COLO668 (cell line): ENCODE results near the gene FAM168B.
A peak's percentile ranks its signal among the peaks of the same experiment; 100 is the strongest.
"Not testable (repeated sequence)": the region's sequence is repeated elsewhere in the genome, so short reads cannot be mapped to it uniquely, and the experiment has no call there.

ENCODE experiments used
- DNase-seq: peaks from one replicate; lab custom pipeline; 2025; ENCODE audit not compliant: unreplicated experiment; lab: John Stamatoyannopoulos, UW

The FAM168B gene

DNA sequence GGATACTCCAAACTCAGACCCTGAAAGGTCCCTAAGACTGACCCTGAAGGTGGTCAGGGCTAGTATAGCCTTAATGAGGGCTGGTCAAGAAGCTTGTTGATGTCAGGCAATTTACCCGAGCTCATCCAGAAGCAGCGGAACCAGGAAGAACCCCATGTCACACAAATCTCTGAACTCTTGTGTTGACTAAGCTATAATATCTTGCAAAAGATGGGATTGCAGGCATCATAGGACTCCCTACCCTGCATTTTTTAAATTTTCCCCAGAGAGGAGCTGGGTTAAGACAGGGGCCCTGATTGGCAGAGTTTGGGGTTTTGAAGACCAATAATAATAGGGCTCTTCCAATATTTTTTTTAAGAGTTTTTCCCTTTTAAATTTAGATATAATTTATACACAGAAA, 9.9 kb upstream of the FAM168B start:
- no peak for DNase-seq

GRCh38 chr2:131094463-131095281, 1.4 kb upstream of the FAM168B start:
- peak; percentile 33 for DNase-seq

DNA sequence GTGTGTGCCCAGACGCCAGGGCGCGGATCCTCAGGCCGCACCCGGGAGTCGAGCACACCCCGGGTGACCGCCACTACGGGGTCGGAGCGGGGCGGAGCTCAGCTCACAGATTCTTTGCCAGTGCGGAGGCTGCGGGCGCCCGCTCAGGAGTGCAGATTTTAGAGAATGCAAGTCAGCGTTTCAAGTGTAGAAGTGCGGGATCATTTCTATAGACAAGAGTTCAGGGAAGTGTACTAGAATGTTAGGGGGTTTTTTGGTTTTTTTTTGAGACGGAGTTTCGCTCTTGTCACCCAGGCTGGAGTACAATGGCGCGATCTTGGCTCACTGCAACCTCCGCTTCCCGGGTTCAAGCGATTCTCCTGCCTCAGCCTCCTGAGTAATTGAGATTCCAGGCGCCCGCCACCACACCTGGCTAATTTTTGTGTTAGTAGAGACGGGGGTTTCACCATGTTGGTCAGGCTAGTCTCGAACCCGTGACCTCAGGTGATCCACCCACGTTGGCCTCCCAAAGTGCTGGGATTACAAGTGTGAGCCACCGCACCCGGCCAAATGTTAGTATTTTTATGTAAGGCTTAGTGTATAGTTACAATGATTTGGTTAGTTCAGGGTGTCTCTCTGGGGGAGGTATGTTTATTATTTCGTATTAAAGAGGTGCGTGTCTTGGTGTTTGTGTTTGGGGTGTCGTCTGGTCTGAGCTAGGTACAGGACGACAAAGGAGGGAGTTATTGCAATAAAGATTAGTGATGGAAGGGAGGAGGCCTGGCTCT, 619 bp upstream of the FAM168B start:
- peak; percentile 81 for DNase-seq

- no peak for DNase-seq
These were observed 728 bp downstream of the FAM168B start for GRCh38 chr2:131092458-131093005.

GRCh38 chr2:131085646-131086045, 7.6 kb downstream of the FAM168B start:
- no peak for DNase-seq

DNA sequence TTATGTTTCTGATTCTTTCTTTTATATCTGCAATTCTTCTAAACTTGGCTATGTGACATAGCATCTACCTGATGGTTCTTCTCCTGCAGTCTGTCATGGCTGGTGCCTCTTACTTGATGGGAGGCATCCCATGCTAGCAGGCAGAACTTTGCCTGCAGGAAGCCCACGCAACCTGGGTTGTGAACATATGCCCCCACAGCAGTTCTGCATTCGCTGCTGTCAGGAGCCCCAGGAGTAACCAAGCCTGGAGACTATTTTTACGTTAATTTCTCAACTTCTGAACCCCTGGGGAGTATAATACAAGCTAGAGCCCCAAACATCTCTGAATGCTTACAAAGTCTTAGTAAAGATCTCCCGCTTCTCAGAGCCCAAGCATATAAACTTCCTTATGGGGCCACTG, 12.1 kb downstream of the FAM168B start:
- no peak for DNase-seq

- not testable (repeated sequence) for DNase-seq
These were observed 13.3 kb downstream of the FAM168B start for GRCh38 chr2:131079931-131080330.

GRCh38 chr2:131077966-131078365, 15.3 kb downstream of the FAM168B start:
- no peak for DNase-seq

DNA sequence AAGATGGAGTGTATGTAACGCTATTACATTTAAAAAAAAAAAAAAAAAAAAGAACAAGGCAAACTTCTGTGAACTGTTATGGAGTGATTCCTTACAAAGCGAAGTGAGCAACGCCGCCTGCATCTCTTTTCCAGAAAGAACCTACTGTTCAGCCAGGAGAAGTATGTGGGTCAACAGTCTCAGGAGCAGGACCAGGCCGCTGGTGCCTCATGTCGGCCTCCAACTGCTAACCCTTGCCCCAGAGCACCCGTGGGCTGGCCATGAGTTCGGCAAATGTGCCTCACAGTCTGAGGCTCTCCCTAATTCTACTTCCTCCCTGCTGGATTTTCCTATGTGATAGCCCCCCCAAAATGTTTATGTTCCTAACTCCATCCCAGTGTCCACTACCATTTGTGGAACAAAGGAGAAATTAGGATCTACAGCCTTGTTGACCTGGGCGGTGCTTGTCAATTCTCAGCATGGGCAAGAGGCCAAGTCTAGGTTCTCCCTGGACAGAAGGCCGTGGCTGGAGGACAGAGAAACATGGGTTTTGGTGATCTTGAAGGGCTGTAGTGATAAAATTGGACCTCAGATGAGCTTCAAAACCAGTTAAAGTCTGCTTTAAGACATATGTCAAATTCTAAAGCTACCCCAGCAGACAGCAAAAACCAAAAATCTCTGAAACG, 15.9 kb downstream of the FAM168B start:
- DNase-seq = no peak

DNA sequence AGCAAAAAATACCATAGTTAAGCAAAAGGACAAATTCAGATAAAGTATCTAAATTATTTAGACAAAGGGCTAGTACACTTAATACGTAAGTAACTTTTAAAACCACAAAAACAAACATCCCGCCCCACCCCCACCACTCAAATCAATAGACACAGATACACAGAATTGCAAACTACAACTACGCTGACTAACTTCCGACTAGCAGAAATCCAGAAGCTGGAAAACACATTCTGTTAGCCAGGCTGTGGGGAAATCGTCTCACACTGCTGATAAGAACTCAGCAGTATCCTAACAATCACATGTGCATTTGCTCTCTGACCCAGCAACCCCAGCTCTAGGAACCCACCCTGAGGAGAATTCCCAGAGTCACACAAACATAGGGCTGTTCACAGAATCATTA, 16.6 kb downstream of the FAM168B start:
- DNase-seq = no peak

GRCh38 chr2:131075578-131075977, 17.7 kb downstream of the FAM168B start:
- not testable (repeated sequence) for DNase-seq

DNA sequence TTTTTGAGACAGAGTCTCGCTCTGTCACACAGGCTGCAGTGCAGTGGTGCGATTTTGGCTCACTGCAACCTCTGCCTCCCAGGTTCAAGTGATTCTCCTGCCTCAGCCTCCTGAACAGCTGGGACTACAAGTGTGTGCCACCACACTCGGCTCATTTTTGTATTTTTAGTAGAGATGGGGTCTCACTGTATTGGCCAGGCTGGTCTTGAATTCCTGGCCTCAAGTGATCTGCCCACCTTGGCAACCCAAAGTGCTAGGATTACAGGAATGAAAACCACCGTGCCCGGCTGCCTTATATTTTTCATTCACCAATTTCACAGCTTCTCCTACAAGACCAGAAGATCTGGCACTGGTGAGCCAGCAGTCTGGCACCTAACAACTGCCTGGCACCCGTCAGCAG, 25.1 kb downstream of the FAM168B start:
- DNase-seq = not testable (repeated sequence)

- DNase-seq = no peak
These were observed 25.7 kb downstream of the FAM168B start for GRCh38 chr2:131067465-131068125.

DNA sequence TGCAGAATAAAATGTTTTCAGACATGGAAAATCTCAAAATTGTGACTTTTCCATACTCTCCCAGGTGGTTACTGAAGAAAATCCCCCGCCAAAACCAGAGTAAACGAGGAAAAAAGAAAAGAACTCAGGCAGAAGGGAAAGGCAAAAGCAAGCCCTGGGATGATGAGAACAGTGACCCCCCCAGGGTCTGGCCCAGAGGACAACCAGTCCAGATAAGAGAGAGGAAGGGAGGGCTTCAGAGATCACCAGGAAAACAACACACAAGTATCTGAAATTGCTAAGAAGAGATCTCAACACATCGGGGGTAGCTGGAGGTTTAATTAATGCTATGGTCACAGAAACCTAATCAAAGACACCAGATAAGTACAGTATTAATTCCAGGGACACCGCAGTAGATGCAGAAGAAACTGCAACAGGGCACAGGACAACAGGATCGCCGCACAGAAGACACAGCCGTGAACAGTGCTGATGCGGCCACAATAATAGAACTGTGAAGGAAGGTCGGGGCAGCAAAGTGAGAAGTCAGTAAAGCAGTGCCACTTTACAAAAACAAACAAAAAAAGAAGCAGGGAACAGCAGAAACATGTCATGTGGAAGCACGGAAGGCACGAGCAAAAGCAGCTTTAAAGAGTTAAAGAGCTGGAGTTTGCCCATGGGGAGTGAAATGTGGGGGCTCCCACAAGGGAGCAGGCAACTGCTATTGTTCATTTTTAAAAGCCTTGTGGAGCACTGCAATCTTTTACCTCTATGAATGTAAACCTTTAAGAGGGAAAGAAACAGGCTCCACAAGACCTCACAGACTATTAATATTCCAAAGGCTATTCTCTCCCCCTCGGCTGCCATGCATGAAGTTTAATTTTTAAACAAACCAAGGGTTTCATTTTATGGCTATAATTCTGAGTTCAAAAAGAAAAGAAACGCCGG, 28.4 kb downstream of the FAM168B start:
- no peak for DNase-seq

- no peak for DNase-seq
These were observed 29.6 kb downstream of the FAM168B start for GRCh38 chr2:131063501-131064283.

- no peak for DNase-seq
These were observed 34.3 kb downstream of the FAM168B start for GRCh38 chr2:131058920-131059319.

DNA sequence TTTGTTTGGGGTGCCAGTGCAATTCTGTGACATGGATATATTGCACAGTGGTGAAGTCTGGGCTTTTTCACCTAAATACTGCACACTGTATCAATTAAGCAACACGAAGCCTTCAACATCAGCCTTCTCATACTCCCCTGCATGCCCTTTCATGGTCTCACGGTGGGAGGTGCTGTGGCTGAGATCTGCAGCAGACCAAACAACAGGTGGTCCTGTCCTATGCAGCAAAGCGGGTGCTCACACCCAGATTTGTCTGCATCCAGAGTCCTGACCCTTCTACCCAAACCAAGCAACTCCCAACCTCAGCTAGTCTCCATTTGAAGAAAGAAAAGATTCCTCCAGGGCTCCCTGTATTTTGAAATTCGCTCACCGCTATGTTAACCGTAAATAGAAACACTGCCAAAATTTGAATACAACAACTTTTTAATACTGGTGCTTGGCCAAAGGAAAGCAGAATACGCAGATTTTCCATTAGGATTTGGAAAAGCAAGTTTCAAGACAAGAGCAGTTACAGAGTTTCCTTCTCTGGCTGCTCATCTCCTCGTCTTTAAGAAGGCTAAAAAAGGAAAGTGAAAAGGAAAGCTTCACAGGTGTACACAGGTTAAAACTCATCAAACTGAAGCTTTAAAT, 34.9 kb downstream of the FAM168B start:
- DNase-seq = no peak

GRCh38 chr2:131056932-131057287, 36.4 kb downstream of the FAM168B start:
- DNase-seq = no peak
